ENCODE measurements around the gene COL8A2. TPM values are rescaled to one million over a fixed set of nuclear protein-coding genes. Genes with fewer than 3 reads are reported as not detected.

Gene COL8A2
- total and polyA plus RNA-seq, 3 donors from 2014 or later = 1.3 to 4.2 (median 2.0) TPM

- Histone ChIP-seq H3K4me1 (peaks cover 8% of the 10 kb centered on the region), H3K9me3 (no peaks in the 10 kb centered on the region), H3K27ac (no peak overlapping the region), H3K36me3 (ENCODE audit: low read depth, missing control alignments) (no peaks in the 10 kb centered on the region), H3K4me3 (no peak overlapping the region), H3K27me3 (no peaks in the 10 kb centered on the region)
- intact Hi-C loops (cut with DNase I; ENCODE audit: low total_unique reads) = no loop called here
- no peak for DNase-seq
- 72 to 84% methylated on average over 6 of the region's 6 CpGs for WGBS, 2 donors
- TF ChIP-seq POLR2A (IDR thresholded peaks at IDR 0.05) (no peak), CTCF (IDR thresholded peaks at IDR 0.05) (no peak)
Observed at GRCh38 chr1:36135330-36135667, 10.3 kb upstream of the COL8A2 start.

GRCh38 chr1:36134505-36135329 is 9.7 kb upstream of the COL8A2 start:
- Histone ChIP-seq H3K4me3 (no peak overlapping the region), H3K27ac (no peak overlapping the region), H3K27me3 (no peaks in the 10 kb centered on the region), H3K36me3 (ENCODE audit: low read depth, missing control alignments) (no peaks in the 10 kb centered on the region), H3K9me3 (no peaks in the 10 kb centered on the region), H3K4me1 (peaks cover 4% of the 10 kb centered on the region)
- 69 to 72% methylated on average over 7 of the region's 7 CpGs for WGBS, 2 donors
- TF ChIP-seq POLR2A (IDR thresholded peaks at IDR 0.05) (no peak), CTCF (IDR thresholded peaks at IDR 0.05) (peak; percentile 33 to 55 (median 54))
- intact Hi-C loops (cut with DNase I; ENCODE audit: low total_unique reads) = no loop called here
- peak; percentile 65 for DNase-seq

- peaks cover 4% of the 10 kb centered on the region for H3K4me1 ChIP-seq
- H3K27ac ChIP-seq = no peak overlapping the region
- WGBS, 2 donors = 76 to 78% methylated on average over 6 of the region's 6 CpGs
Observed at GRCh38 chr1:36134031-36134430, 9.0 kb upstream of the COL8A2 start.

GRCh38 chr1:36133484-36133883 is 8.5 kb upstream of the COL8A2 start:
- TF ChIP-seq POLR2A (IDR thresholded peaks at IDR 0.05) (no peak), CTCF (IDR thresholded peaks at IDR 0.05) (no peak)
- Histone ChIP-seq H3K27ac (no peak overlapping the region), H3K36me3 (ENCODE audit: low read depth, missing control alignments) (no peaks in the 10 kb centered on the region), H3K27me3 (no peaks in the 10 kb centered on the region), H3K4me3 (no peak overlapping the region), H3K9me3 (no peaks in the 10 kb centered on the region), H3K4me1 (peaks cover 4% of the 10 kb centered on the region)
- no peak for DNase-seq
- 69 to 86% methylated on average over 3 of the region's 3 CpGs for WGBS, 2 donors
- intact Hi-C loops (cut with DNase I; ENCODE audit: low total_unique reads) = no loop called here

More at GRCh38 chr1:36134031-36134430, 9.0 kb upstream of the COL8A2 start:
- Histone ChIP-seq H3K4me3 (no peak overlapping the region), H3K9me3 (no peaks in the 10 kb centered on the region), H3K36me3 (ENCODE audit: low read depth, missing control alignments) (no peaks in the 10 kb centered on the region), H3K27me3 (no peaks in the 10 kb centered on the region)
- DNase-seq = no peak
- intact Hi-C loops (cut with DNase I; ENCODE audit: low total_unique reads) = no loop called here
- no peak for TF ChIP-seq CTCF (IDR thresholded peaks at IDR 0.05)
- no peak for TF ChIP-seq POLR2A (IDR thresholded peaks at IDR 0.05)

- intact Hi-C loops (cut with DNase I; ENCODE audit: low total_unique reads) = no loop called here
- TF ChIP-seq CTCF (IDR thresholded peaks at IDR 0.05) (no peak), POLR2A (IDR thresholded peaks at IDR 0.05) (no peak)
Observed at GRCh38 chr1:36132029-36132428, 7.0 kb upstream of the COL8A2 start.

More at GRCh38 chr1:36132029-36132428, 7.0 kb upstream of the COL8A2 start:
- Histone ChIP-seq H3K4me1 (peaks cover 4% of the 10 kb centered on the region), H3K27me3 (no peaks in the 10 kb centered on the region), H3K4me3 (no peak overlapping the region), H3K36me3 (ENCODE audit: low read depth, missing control alignments) (no peaks in the 10 kb centered on the region), H3K27ac (no peak overlapping the region), H3K9me3 (no peaks in the 10 kb centered on the region)
- no peak for DNase-seq
- WGBS, 2 donors = 88 to 93% methylated on average over 3 of the region's 3 CpGs

Data from testis (tissue), 3 donors.